NOMO-1 treated with DMSO at 0.1 percent for 48 hours (cell line): ENCODE data around the gene DNAJB13.

Experiments
- DNase-seq: peaks from one replicate; lab custom pipeline; 2025; ENCODE audit not compliant: unreplicated experiment; lab: John Stamatoyannopoulos, UW

Gene DNAJB13

DNA sequence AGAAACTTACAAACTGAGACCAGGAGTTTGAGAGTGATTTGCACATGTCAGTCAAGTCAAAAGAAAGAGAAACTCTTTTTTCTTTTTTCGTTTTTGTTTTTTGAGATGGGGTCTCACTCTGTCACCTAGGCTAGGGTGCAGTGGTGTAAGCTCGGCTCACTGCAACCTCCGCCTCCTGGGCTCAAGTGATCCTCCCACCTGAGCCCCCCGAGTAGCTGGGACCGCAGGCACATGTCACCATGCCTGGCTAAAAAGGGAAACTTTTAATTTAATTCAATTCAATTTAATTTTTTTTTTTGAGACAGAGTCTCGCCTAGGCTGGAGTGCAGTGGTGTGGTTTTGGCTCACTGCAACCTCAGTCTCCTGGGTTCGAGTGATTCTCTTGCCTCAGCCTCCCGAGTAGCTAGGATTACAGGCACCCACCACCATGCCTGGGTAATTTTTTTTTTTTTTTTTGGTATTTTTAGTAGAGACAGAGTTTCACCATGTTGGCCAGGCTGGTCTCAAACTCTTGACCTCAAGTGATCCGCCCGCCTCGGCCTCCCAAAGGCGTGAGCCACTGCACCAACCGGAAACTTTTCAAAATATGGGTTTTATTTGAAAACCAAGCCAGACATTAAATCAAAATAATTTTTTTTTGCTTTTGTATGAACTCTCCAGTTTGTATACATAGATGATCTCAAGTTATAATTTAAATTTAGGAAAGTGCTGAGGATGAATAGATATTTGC lies 48.2 kb downstream of the DNAJB13 start:
- no peak for DNase-seq

DNA sequence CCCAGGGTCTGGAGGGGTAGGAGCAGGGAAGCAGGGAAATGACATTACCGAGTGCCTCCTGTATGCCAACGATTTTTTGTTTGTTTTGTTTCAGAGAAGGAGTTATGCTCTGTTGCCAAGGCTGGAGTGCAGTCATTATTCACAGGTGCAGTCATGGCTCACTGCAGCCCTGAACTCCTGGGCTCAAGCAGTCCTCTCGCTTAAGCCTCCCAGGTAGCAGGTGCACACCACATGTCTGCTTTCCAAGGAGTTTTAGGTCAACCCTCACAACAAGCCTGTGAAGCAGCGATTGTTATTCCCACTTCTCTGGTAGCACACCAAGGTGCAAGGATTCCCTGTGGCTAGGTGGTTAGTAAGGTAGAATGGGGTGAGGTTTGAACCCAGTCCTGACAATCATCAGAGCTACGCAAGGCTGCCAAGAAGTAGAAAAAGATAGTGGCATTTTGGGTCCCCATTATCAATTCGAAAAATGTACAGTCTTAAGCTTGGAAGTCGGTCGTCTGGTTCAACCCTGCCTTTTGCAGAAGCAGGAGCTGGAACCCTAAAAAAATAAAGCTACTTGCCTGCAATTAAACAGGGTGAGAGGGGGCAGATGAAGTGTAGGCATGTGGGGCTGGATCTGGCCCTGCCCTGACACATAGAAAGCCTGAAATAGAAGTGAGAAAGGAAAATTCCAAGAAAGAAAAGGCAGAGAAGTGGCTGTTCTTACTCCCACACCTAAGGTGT lies 48.9 kb downstream of the DNAJB13 start:
- DNase-seq: no peak

DNA sequence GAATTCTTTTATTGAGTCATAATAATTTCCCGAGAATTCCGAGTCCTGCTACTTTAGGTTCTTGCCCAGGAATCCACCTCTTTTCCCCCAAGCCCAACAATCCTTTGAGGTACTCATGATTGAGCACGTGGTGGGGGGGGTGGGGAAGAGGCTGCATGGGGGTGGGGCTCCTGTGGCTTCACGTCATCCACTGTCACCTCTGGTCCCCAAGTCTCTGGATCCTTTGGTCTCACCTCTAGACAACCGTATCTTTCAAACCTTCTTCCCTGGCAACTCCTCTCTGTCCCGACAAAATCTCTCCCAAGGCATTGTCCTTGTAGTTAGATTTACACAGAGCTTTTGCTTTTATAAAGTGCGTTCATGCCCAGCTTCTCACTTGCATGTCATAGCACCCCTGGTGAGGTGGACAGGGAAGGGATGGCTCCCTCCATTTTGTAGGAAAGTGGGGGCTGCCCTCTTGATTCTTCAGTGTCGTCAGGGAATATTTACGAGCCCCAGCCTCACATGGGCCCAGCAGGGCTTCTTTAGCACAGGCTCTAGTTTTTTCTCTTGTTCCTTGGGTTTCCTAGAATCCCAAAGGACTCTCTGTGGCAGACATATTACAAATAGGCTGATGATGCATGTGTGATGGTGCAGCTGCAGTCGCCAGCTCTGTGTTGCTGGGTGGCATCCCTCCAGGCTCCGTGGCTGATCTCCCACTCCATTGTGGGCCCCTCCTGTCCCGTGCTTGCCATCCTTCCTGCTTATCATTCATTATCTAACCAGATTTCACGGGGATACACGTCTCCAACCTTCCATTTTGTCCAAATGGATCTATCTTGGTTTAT lies 49.7 kb downstream of the DNAJB13 start:
- DNase-seq: no peak

DNA sequence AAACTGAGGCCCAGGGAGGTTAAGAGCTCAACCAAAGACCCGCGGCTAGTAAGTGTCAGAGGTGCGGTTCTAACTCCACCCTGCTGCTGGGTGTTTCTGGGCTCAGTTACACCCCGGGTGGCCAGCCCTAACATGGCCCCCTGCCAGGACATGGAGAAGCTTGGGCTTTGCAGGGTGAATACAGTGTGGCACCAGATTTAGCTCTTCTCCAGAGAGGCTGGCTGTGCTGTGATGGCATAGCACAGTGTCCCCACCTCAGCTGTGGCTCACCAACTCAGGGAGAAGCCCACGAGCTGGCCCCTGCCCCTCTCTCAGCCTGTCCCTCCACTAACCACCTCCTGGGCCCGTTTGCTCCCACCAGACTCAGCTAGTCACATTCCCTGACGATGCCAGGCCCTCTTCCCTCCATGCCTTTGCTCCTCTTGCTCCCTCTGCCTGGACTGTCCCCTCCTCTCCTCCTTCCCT lies 51.0 kb downstream of the DNAJB13 start:
- no peak for DNase-seq

DNA sequence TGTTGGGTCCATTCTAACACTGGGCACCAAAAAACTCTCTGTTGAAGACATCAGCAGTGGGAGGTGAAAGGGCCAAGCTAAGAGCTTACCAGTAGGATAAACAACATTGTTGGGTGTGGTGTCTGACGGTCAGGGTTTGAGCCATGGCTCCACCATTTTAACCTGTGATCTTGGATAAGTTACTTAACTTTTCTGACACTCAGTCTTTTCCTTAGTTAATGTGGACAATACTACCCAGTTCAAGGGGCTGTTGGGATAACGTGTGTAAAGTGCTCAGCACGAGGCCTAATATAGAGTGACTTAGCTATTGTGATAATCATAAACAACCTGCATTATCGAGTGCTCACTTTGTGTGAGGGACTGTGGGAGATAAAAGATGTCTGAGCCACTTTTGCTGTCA lies 52.0 kb downstream of the DNAJB13 start:
- no peak for DNase-seq

DNA sequence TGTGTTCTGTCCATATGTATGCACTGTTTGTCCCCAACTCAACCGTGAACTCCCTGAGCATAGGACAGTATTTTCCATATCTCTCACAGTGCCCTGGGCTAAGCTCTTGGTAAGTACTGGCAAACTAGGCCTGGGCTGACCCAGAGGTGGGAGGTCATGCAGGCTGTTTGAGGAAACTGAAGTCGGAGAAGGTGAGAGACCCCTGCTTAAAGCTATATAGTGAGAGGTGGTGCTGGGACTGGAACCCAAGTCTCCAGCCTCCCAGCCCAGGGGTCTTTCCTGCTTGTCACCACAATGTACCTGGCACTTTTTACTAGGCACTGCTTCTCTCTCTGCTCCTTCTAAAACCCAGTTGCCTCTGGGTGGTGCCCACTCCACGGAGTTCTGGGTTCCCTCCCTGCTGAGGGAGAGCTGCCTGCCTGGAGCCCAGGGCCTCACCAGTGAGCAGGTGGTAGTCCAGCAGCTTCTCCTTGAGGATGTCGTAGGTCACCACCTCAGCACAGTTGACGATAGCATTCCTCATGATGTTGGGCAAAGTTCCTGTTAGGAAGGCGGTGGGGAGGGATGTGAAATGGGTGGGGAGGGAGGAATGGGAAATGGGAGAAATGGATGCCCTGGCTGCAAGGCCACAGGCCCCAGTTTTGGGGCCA lies 53.3 kb downstream of the DNAJB13 start:
- DNase-seq: no peak

DNA sequence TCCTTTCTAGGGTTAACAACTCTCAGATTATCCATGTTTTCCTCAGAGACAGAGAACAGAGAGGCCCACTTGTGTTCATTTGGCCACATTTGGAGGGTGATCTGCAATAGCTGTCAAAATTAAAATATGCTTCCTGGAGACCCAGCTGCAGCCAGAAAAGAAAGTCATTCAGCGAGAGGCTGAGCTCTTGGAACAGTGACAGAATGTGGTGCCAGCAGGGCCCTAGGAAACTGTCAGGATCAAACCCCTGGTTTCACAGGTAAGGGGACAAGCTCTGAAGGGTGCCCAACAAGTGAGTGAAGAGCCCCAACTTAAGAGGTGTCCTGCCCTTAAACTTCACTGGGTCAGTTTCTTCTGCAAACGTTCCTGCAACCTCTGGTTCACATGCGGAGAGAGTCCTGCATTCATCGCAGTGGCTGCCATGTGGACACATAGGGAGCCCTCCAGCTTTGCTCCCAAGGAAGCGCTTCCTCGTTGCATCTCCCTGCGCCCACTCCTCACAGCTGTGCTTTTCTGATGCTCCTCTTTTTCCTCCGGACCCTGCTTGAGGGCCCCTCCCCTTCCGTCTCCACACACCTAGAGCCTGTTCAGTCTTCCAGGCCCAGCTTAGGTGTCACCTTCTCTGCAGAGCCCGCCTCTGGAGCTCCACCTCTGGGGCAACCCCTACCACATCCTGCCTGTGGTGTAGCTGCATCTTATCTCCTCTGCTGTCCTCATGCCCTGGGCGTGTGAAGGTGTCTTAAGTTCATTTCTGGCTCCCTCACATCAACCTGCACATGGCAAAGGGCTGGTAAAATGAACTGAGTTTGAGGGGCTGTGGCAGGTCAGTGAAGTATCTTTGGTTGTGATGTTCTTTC lies 54.2 kb downstream of the DNAJB13 start:
- no peak for DNase-seq

DNA sequence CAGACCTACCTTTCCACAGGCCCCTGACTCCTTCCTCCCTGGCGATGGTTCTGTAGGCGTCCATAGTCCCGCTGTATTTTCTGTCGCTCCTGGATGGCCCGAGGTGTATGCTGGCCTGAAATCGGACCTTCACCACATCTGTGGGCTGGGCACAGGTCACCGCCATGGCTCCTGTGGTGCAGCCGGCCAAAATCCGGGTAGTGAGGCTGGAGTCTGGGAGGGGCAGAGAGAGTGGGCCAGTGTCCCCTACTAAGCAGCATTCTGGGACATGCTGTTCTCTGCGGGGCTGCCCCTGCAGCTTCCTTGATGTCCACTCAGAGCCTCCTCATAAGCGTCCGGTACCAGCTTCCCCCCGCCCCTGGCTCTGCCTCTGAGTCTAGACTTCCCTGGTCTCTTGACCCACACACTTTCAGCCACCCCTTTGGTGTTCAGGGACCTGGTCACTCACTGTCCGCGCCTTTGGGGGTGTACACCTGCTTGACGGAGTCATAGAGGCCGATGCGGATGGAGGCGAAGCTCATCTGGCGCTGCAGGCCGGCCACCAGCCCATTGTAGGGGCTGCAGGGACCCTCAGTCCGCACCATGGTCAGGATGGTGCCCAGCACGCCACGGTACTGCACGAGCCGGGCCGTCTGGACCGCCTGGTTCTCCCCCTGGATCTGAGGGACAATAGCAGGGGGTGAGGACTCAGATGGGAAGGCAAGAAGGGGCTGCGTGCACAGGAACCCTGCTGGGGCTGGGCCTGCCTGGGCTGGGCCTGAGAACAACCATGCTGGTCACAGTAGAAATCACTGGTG lies 55.1 kb downstream of the DNAJB13 start:
- no peak for DNase-seq

DNA sequence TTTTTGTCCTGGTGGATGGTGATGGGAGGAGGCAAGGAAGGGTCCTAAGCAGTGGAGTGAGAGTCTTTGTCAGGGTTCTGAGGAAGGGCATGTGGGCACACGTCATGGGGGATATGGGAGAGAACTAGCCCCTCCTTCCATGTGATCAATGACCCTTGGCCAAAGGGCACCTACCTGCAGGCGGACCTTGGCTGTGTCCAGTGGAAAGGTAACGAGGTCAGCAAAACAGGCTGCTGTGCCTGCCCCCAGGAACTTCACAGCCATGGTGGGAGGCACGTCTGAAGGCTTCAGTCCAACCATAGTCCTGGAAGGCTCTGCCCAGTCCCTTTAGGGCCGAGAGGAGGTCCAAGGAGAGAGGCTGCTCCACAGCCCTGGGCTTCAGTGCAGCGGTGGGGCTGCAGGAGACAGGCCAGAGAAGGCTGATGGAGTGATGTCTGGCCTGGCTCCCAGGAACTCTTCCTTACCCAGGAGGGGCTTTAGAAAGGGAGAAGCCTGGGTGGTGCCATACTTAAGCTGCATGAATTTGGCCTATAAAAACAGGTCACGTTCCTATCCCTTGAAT lies 56.0 kb downstream of the DNAJB13 start:
- no peak for DNase-seq

DNA sequence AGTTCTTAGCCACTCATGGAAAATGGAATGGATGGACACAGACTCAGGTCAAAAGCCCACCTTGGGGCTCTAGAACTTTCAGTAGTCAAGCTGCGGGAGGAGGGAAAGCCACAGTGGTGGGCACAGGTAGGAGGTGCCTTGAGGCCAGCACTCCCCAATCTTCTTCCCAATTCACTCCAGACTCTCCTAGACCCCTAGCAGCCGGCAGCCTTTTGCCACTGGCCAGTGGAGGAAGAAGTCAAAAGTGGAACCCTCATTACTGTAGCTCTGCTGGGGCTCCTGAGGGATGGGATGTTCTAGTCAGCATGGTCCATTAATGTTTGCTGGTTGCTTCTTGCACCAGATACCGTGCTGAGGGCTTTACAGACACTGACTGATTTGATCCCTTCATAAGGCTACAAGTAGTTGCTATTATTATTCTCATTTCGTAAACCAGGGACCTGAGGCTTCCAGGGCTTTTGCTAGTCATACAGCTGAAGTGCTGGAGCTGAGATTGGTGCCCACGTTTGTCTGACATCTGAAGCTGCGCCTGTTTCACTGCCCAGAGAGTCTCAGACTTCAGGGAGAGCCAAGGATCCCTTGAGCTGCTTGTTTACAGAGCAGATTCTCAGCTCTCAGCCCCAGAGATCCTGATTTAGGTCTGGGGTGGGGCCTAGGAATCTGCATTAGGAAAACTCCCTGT lies 57.0 kb downstream of the DNAJB13 start:
- no peak for DNase-seq

DNA sequence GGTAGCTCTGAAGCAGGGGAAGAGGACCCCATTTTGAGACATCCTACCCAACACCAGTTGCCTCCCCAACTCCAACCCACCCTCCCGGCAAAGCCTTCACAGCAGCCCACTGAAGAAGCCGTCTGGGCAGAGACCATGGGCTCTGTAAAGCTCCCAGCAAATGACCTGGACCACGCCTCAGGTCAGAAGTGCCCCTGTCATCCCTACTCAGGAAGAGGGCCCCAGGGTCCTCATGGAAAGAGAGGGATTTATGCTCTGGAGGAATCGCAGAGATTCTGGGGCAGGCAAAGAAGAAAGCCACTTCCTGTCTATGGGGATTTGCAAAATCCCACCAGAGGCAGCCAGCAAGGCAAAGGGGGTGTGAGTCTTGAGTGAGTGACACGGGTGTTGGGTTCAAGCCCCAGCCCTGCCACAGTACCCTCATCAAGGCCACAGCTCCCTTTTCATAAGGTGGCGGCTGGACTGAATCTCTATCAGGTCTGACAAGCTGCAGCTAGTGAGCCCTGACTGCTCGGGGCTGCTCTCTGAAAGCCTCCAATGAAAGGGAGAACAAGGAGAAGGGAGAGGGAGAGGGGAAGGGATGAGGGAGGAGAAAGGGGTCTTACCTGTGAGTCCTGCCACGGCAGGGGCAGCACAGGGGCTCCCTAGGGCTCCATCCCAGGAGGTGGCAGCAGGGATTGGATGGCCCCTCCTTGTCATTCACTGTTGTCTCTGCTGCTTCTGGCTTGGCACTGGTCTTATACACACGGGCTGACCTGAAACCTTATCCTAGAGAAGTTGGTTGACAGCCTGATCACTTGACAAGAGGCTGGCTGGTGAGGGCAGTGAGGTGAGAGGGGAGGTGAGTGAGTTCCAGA lies 57.8 kb downstream of the DNAJB13 start, which contains the start of gene UCP3:
Gene UCP3, minus strand, starts transcription at position 713 of the 857 bp plus-strand sequence. CDS start 2,043 bp downstream, outside the sequence.
- no peak for DNase-seq

DNA sequence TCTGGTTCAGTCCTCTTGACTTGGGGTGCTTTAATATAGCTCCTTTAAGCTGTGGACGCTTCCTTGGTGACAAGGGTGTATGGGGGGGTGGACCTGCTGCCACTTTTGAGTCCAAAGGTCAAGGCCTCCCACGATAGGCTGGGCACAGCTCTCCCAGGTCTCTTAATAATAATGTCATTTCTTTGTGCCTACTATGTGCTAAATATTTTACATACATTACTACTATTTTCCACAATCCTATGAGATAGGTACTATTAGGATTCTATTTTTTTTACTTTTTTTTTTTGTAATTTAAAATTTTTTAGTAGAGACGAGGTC lies 58.4 kb downstream of the DNAJB13 start:
- no peak for DNase-seq

DNA sequence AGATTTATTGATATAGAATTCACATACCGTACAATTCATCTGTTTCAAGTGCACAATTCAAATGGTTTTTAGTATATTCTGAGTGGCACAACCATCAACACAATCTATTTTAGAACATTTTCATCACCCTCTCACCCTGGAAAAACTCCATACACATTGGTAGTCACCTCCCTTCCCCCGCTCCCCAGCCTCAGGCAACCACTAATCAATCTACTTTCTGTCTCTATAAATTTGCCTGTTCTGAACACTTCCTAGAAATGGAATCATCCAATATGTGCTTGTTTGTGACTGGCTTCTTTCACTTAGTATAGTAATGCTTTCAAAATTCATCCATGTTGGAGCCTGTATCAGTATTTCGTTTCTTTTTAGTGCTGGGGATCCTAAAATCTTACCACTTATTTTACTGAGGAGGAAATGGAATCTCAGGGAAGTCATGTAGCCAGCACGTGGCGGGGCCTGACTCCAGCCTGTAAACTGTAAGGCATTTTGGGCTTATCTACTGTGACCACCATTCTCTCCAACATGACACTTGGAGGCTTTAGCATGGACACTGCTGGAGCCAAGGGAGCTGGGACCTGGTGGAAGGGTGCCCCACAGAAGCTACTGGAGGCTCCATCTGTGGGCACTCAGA lies 59.0 kb downstream of the DNAJB13 start:
- no peak for DNase-seq

DNA sequence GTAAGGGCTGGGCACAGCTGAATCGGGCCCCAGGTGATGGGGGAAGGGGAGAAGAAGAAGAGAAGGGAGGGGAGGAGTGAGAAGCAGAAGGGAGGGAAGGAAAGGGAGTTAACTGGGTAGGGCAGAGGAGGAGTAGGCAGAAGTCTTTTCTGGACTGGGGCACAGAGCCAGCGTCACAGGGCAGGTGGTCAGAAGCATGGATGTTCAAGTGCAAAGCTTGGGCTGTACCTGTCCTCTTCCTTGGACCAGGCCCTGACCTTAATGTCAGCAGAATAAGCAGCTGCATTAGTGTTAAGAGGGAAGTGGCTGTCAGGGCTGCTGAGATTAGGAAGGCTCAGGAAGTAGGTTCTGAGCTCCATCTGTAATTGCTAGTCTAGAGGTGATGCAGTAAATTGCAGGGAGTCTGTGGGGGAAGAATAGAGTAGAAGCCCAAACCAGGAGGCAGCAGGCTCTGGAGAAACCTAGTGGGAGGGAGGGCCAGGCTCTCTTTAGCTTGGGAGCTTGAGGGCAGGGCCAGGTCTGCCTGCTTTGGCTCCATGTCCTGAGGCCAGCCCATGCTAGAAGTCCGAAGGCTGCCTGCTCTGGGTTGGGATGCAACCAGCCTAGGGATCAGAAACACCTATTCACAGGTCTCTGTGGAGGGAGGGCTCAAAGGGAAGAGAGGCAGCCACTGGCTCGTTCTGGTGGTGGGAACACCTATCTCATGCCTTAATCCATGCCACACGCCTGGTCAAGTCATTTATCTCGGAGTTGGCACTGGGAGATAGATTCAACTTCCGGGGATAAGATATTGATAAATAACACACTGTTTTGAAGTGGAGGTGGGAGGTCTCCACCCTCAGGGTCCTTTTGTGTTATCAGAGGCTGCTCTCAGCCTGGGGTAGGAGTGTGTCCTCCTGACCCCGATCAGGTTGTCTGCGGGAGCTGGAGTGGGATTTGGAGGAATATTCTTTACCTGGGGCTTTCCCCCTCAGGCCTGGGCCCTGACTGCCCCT lies 59.8 kb downstream of the DNAJB13 start:
- DNase-seq: no peak

DNA sequence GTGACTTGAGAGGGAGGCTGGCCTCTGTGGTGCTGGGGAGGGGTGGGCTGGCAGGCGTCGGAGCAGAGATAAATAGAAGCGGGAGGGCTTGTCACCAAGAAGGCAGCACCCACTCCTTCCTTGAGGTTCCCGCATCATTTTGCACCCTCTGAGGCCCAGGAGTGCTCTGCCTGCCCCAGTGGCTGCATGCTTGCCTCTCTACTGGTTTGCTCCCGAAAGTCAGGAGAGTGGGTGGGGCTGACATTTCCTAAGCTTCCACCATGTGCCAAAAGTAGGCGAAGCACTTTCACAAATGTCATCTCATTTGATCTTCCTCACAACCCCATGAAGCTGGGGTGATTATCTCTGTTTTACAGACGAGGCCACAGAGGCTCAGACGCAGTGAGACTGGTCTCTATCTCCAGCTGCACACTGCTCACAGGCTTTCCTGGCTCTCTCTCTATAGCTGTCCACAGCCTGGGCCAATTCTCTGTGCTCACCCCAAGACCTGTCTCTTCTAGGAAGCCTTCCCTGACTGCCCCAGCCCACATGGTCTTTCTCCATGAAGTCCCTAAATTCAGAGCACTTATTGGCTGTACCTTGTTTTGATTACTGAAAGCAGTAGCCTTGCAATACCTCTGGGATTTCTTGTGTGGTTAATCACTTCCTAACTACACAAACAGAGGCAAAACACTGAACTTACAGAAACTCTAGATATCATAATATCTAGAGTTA lies 60.7 kb downstream of the DNAJB13 start:
- no peak for DNase-seq
